HepG2 (cell line): ENCODE data around the gene SPATA33. TPM values are rescaled to one million over a fixed set of nuclear protein-coding genes. Genes with fewer than 3 reads are reported as not detected.

ENCODE experiments used
- ATAC-seq: fragments of 200-7000 bp; cut with Tn5 transposase; 3 replicates; pipeline ENCODE4 v1.9.1; 2020; ENCODE audit warnings: mild to moderate bottlenecking, moderate library complexity
- Bru-seq: library from RNA; stranded (reverse); fragments of 400-500 nt; gene quantifications from one replicate; lab custom pipeline; 2021; lab: Mats Ljungman, UMichigan
- BruChase-seq, 2 experiments: library from RNA; stranded (reverse); fragments of 400-500 nt; gene quantifications; one replicate each; lab custom pipeline; 2021; lab: Mats Ljungman, UMichigan
- BruUV-seq: library from RNA; stranded (reverse); fragments of 400-500 nt; replicated peaks from 2 replicates; lab custom pipeline; 2021; lab: Mats Ljungman, UMichigan
- CTCF ChIA-PET: fragments of 300-600 bp; formaldehyde crosslinking; extraction: SDS; loops from one replicate; lab custom pipeline; 2021; ENCODE audit warnings: low total read pairs, inconsistent platforms, low intra/inter-chr PET ratio; lab: Yijun Ruan, JAX
- POLR2A ChIA-PET: fragments of 350-600 bp; sonication (Branson Sonifier 250); formaldehyde crosslinking; loops from one replicate; lab custom pipeline; 2020; ENCODE audit warnings: antibody characterized with exemption, inconsistent platforms; lab: Yijun Ruan, JAX
- DNase-seq: peaks from one replicate; pipeline ENCODE4 v3.0.0-alpha.2; 2015; ENCODE audit warnings: low spot score
- FAIRE-seq: peaks from 3 replicates; lab custom pipeline; 2011; peaks lifted over from hg19 to GRCh38; lab: Jason Lieb, UNC
- H2AFZ ChIP-seq: one replicate; pipeline ENCODE4 v1.6.1; 2011; ENCODE audit warnings: low read length, inconsistent platforms
- H3K27ac ChIP-seq: fragments of 300-600 bp; 3 replicates; pipeline ENCODE4 v1.8.0; 2011; ENCODE audit warnings: mixed run types, mild to moderate bottlenecking, mixed read lengths, low read length, inconsistent platforms; ENCODE audit not compliant: insufficient read depth; ENCODE audit errors: extremely low read length
- H3K27me3 ChIP-seq, 2 experiments: fragments of 200-600 bp in 1 of 2; 2 replicates in 1 of 2; 3 replicates in 1 of 2; pipeline versions ENCODE4 v1.6.0 to v1.8.0; 2011; ENCODE audit warnings: low read length in 2 of 2, mild to moderate bottlenecking in 2 of 2, moderate library complexity in 2 of 2, inconsistent platforms in 1 of 2; ENCODE audit not compliant: insufficient read depth in 2 of 2, control insufficient read depth in 1 of 2
- H3K36me3 ChIP-seq, 2 experiments: fragments of 200-600 bp in 1 of 2; replicated peaks in 1 of 2; 2 replicates in 1 of 2; 3 replicates in 1 of 2; pipeline versions ENCODE4 v1.5.1 to v1.8.0; 2011; ENCODE audit warnings: low read length in 2 of 2, inconsistent platforms in 1 of 2; ENCODE audit not compliant: insufficient read depth in 2 of 2, control insufficient read depth in 1 of 2
- H3K4me1 ChIP-seq: 2 replicates; pipeline ENCODE4 v1.5.1; 2012; ENCODE audit warnings: low read length, inconsistent platforms; ENCODE audit not compliant: insufficient read depth
- H3K4me2 ChIP-seq: 2 replicates; pipeline ENCODE4 v1.6.0; 2011; ENCODE audit warnings: low read depth, low read length, inconsistent platforms
- H3K4me3 ChIP-seq, 3 experiments: fragments of 200-600 bp in 1 of 3; sonication (generic), shearing (Covaris generic) in 1 of 3; replicated peaks in 1 of 3; 2 replicates each; pipeline ENCODE4 v1.5.1; 2011 to 2016; ENCODE audit warnings: low read length in 3 of 3, inconsistent platforms in 2 of 3, low read depth in 2 of 3, mild to moderate bottlenecking in 2 of 3, control low read depth in 1 of 3, mixed read lengths in 1 of 3; ENCODE audit not compliant: insufficient read depth in 1 of 3
- H3K79me2 ChIP-seq: one replicate; pipeline ENCODE4 v1.6.1; 2011; ENCODE audit warnings: low read length, inconsistent platforms; ENCODE audit not compliant: insufficient read depth
- H3K9ac ChIP-seq: 2 replicates; pipeline ENCODE4 v1.6.0; 2011; ENCODE audit warnings: mild to moderate bottlenecking, low read depth, low read length, inconsistent platforms; ENCODE audit not compliant: insufficient read depth
- H3K9me3 ChIP-seq: 2 replicates; pipeline ENCODE4 v1.5.1; 2012; ENCODE audit warnings: mild to moderate bottlenecking, low read length
- H4K20me1 ChIP-seq: 2 replicates; pipeline ENCODE4 v1.6.0; 2011; ENCODE audit warnings: inconsistent platforms, mild to moderate bottlenecking, low read length, moderate library complexity; ENCODE audit not compliant: insufficient read depth
- CTCF ChIP-seq: sonication (generic); formaldehyde crosslinking; IDR thresholded peaks from 2 replicates; pipeline ENCODE4 v1.5.0; 2020; ENCODE audit warnings: mild to moderate bottlenecking, missing genetic modification reagents, moderate library complexity
- HMG20A ChIP-seq: IDR thresholded peaks from 2 replicates; pipeline ENCODE4 v1.6.1; 2016; ENCODE audit warnings: borderline replicate concordance
- IRX3 ChIP-seq: sonication (generic); formaldehyde crosslinking; IDR thresholded peaks from 2 replicates; pipeline ENCODE4 v1.8.1; 2023; ENCODE audit warnings: mild to moderate bottlenecking, low read depth, missing genetic modification reagents, borderline replicate concordance
- MIXL1 ChIP-seq: IDR thresholded peaks from 2 replicates; pipeline ENCODE4 v1.6.1; 2016
- NBN ChIP-seq: fragments of 450-650 bp; conservative IDR thresholded peaks from 2 replicates; pipeline ENCODE4 v1.6.1; 2017
- NKX3-1 ChIP-seq: sonication (generic); formaldehyde crosslinking; IDR thresholded peaks from 2 replicates; pipeline ENCODE4 v1.5.0; 2020; ENCODE audit warnings: missing genetic modification reagents
- NR2F2 ChIP-seq: IDR thresholded peaks from 2 replicates; pipeline ENCODE4 v1.6.1; 2012; ENCODE audit warnings: low read depth, inconsistent platforms, borderline replicate concordance
- SETDB1 ChIP-seq: sonication (generic); formaldehyde crosslinking; IDR thresholded peaks from 2 replicates; pipeline ENCODE4 v1.5.1; 2020; ENCODE audit warnings: missing genetic modification reagents, mild to moderate bottlenecking, borderline replicate concordance
- THYN1 ChIP-seq: sonication (generic); formaldehyde crosslinking; IDR thresholded peaks from 2 replicates; pipeline ENCODE4 v1.8.1; 2023; ENCODE audit warnings: low read depth, mild to moderate bottlenecking, moderate library complexity, missing genetic modification reagents, borderline replicate concordance
- ZBTB25 ChIP-seq: IDR thresholded peaks from 2 replicates; pipeline ENCODE4 v1.6.1; 2018; ENCODE audit warnings: missing genetic modification reagents
- ZNF446 ChIP-seq: sonication (generic); formaldehyde crosslinking; IDR thresholded peaks from 2 replicates; pipeline ENCODE4 v1.5.0; 2020; ENCODE audit warnings: mild to moderate bottlenecking, missing genetic modification reagents
- ZNF703 ChIP-seq: sonication (generic); formaldehyde crosslinking; IDR thresholded peaks from 2 replicates; pipeline ENCODE4 v1.5.1; 2020; ENCODE audit warnings: missing genetic modification reagents, mild to moderate bottlenecking, moderate library complexity, borderline replicate concordance
- ZNF839 ChIP-seq: sonication (generic); formaldehyde crosslinking; IDR thresholded peaks from 2 replicates; pipeline ENCODE4 v1.4.0; 2020; ENCODE audit warnings: missing genetic modification reagents, mild to moderate bottlenecking, borderline replicate concordance
- ZSCAN21 ChIP-seq: sonication (generic); formaldehyde crosslinking; IDR thresholded peaks from 2 replicates; pipeline ENCODE4 v1.8.0; 2022; ENCODE audit warnings: mild to moderate bottlenecking, missing genetic modification reagents, moderate library complexity, borderline replicate concordance
- WGBS: methylation state at CpG from one replicate; pipeline ENCODE4 v1.1.6; 2017; ENCODE audit warnings: low lambda C conversion rate; 5-methylcytosine and 5-hydroxymethylcytosine counted together
- in situ Hi-C: cut with HindIII; loops from 2 replicates; pipeline ENCODE4 v1.10.0; 2017; ENCODE audit warnings: low pct_unique_long_range_greater_than_20kb; ENCODE audit not compliant: extremely low pct_ligation_motif_present
- intact Hi-C: fragments of 100-400 bp; cut with micrococcal nuclease; formaldehyde crosslinking; loops from one replicate; pipeline ENCODE4 v1.10.0; 2022; ENCODE audit not compliant: unreplicated experiment
- long read RNA-seq, 2 experiments: library from RNA in 1 of 2; library from polyadenylated mRNA in 1 of 2; stranded (forward) in 1 of 2; unstranded in 1 of 2; transcript quantifications; one replicate each; pipeline ENCODE4 v2.0.0, GENCODE V29; 2019 to 2022
- polyA minus RNA-seq, 3 experiments: library from RNA; depleted of rRNA, polyadenylated mRNA; stranded (reverse); fragments of >200 nt; gene quantifications; 2 replicates each; pipeline ENCODE4 v1.2.3, GENCODE V29; 2011; ENCODE audit warnings: low replicate concordance in 1 of 3
- polyA plus RNA-seq, 8 experiments: library from polyadenylated mRNA; depleted of rRNA in 3 of 8; stranded (reverse) in 7 of 8; unstranded in 1 of 8; fragments of >200 nt; fragmentation: Illumina TruSeq in 4 of 8; extraction: Trizol in 4 of 8; gene quantifications; 2 replicates each; pipeline versions ENCODE4 v1.2.1 to v1.2.3, GENCODE V29; 2011 to 2016; ENCODE audit warnings: low read depth in 4 of 8, missing spikeins in 1 of 8, mixed read lengths in 1 of 8; ENCODE audit not compliant: insufficient read depth in 1 of 8
- total RNA-seq, 5 experiments: library from RNA; depleted of rRNA; stranded (reverse); fragments of >200 nt; fragmentation: Illumina TruSeq; extraction: Trizol; gene quantifications; 2 replicates each; pipeline ENCODE4 v1.2.3, GENCODE V29; 2016; ENCODE audit warnings: low read depth in 1 of 5

SPATA33 gene
- total RNA-seq (2016; rRNA removed; fragmentation: Illumina TruSeq; extraction: Trizol) (11.0 and 11.2 TPM in 2 replicates), polyA plus RNA-seq (2011; rRNA removed) (5.7 and 6.3 TPM in 2 replicates), polyA minus RNA-seq (2011; rRNA and poly(A)+ RNA removed; ENCODE audit: low replicate concordance) (6.0 and 18.6 TPM in 2 replicates), Bru-seq, nascent RNA (percentile 53 among the genes with signal in this experiment), BruChase-seq, experiment 1, labeled RNA remaining after a 6-hour chase (percentile 59 among the genes with signal in this experiment), BruChase-seq, experiment 2, labeled RNA remaining after a 2-hour chase (percentile 57 among the genes with signal in this experiment)
- total RNA-seq (2016; cell fraction: cytosol; rRNA removed; fragmentation: Illumina TruSeq; extraction: Trizol; ENCODE audit: low read depth), result 9.1 and 14.3 TPM in 2 replicates
- 11.7 and 12.8 TPM in 2 replicates for total RNA-seq (2016; cell fraction: insoluble cytoplasmic fraction; rRNA removed; fragmentation: Illumina TruSeq; extraction: Trizol)
- 14.6 and 17.6 TPM in 2 replicates for total RNA-seq (2016; cell fraction: membrane; rRNA removed; fragmentation: Illumina TruSeq; extraction: Trizol)
- 9.0 and 10.4 TPM in 2 replicates for total RNA-seq (2016; cell fraction: nucleus; rRNA removed; fragmentation: Illumina TruSeq; extraction: Trizol)
- 3.3 and 3.5 TPM in 2 replicates for polyA plus RNA-seq (2011; cell fraction: cytosol; rRNA removed)
- polyA plus RNA-seq (2011; cell fraction: nucleus; rRNA removed), result 14.9 and 16.4 TPM in 2 replicates
- 8.1 and 9.7 TPM in 2 replicates for polyA plus RNA-seq (2012)
- 17.1 and 17.6 TPM in 2 replicates for polyA plus RNA-seq (2016; cell fraction: cytosol; fragmentation: Illumina TruSeq; extraction: Trizol; ENCODE audit: low read depth)
- polyA plus RNA-seq (2016; cell fraction: insoluble cytoplasmic fraction; fragmentation: Illumina TruSeq; extraction: Trizol; ENCODE audit: low read depth), result 12.9 and 16.7 TPM in 2 replicates
- polyA plus RNA-seq (2016; cell fraction: membrane; fragmentation: Illumina TruSeq; extraction: Trizol; ENCODE audit: low read depth), result 20.1 and 25.8 TPM in 2 replicates
- 25.8 and 32.4 TPM in 2 replicates for polyA plus RNA-seq (2016; cell fraction: nucleus; fragmentation: Illumina TruSeq; extraction: Trizol; ENCODE audit: insufficient read depth, low read depth)
- 1.4 and 1.8 TPM in 2 replicates for polyA minus RNA-seq (2011; cell fraction: cytosol; rRNA and poly(A)+ RNA removed)
- polyA minus RNA-seq (2011; cell fraction: nucleus; rRNA and poly(A)+ RNA removed), result 7.2 and 7.7 TPM in 2 replicates
- long read RNA-seq, experiment 1, transcript SPATA33-204 (2 exons, 2,368 nt), result major isoform, 5 of 17 reads
- long read RNA-seq, experiment 1, partial matches to known transcripts, result 0 of 17 reads
- long read RNA-seq, experiment 1, other reads (novel, unspliced or antisense), result 8 of 17 reads
- long read RNA-seq, experiment 2, transcript SPATA33-204 (2 exons, 2,368 nt), result major isoform, 10 of 18 reads
- long read RNA-seq, experiment 2, partial matches to known transcripts, result 0 of 18 reads
- long read RNA-seq, experiment 2, other reads (novel, unspliced or antisense), result 4 of 18 reads

- Histone ChIP-seq H3K27ac (peak within 1 kb of the TSS; percentile 64), H3K4me2 (peak within 1 kb of the TSS; percentile 97), H3K9me3 (no peaks in the 10 kb centered on the region), H3K36me3 (peaks cover 13 to 37% of the 10 kb centered on the region in 2 experiments), H2AFZ (peak within 1 kb of the TSS; percentile 81), H3K27me3 (no peaks in the 10 kb centered on the region; a peak in 1 of 5 replicates), H4K20me1 (no peaks in the 10 kb centered on the region), H3K4me1 (peaks cover 38% of the 10 kb centered on the region), H3K4me3 (peak within 1 kb of the TSS; percentile 91 to 100 (median 99)), H3K79me2 (peaks cover 49% of the 10 kb centered on the region), H3K9ac (peak within 1 kb of the TSS; percentile 96)
- ChIA-PET POLR2A (interaction anchor here (0.5 to 2.8 kb wide), 5 partner anchors 30 to 335 kb away, joined by 3 to 21 read pairs (median 5); partner anchors contain the start of genes CDK10 and SPATA2L), CTCF (interaction anchor here (1.1 kb wide), 1 partner anchor 16 kb away, joined by 3 read pairs; no protein-coding TSS in a partner anchor)
- FAIRE-seq (peak; percentile 94), DNase-seq (peak; percentile 78), ATAC-seq (peak; percentile 93)
- intact Hi-C loops (loop anchor here (2.0 kb wide), 1 partner anchor 43 kb away; the partner anchor contains the start of gene SPATA2L), in situ Hi-C loops (loop anchor here (5.0 kb wide), 1 partner anchor 45 kb away; the partner anchor contains the start of gene SPATA2L)
- WGBS, result under 1% methylated on average over 37 of the region's 99 CpGs
- no TSS peak for BruUV-seq
- TF ChIP-seq ZNF839 (CRISPR knock-in tag), result peak; percentile 95; the same call in 1 of the 2 replicates
- TF ChIP-seq ZSCAN21 (CRISPR knock-in tag), result peak; percentile 73; the same call in 1 of the 2 replicates
- no peak for TF ChIP-seq HMG20A (CRISPR knock-in tag)
- TF ChIP-seq ZNF446 (CRISPR knock-in tag), result 0 out of 2 replicates have a peak, but pooled peaks have one; percentile 32
- peak; percentile 43; the same call in 1 of the 2 replicates for TF ChIP-seq MIXL1
- TF ChIP-seq NBN, result no peak
- no peak for TF ChIP-seq SETDB1
- no peak for TF ChIP-seq IRX3 (CRISPR knock-in tag)
- TF ChIP-seq NR2F2, result no peak
- TF ChIP-seq NKX3-1 (CRISPR knock-in tag), result 0 out of 2 replicates have a peak, but pooled peaks have one; percentile 49
- 0 out of 2 replicates have a peak, but pooled peaks have one; percentile 37 for TF ChIP-seq ZNF703 (CRISPR knock-in tag)
- TF ChIP-seq CTCF (CRISPR knock-in tag), result no peak; the same call in 1 of the 2 replicates
- TF ChIP-seq THYN1 (CRISPR knock-in tag), result no peak
- TF ChIP-seq ZBTB25, result peak; percentile 69; the same call in 1 of the 2 replicates
Measured at GRCh38 chr16:89657442-89658220, at the start of gene SPATA33, which contains the start of gene CHMP1A. Gene SPATA33 (plus strand): TSS chr16:89657836. CDS start chr16:89657912, 76 bp downstream. Gene CHMP1A (minus strand): TSS chr16:89657708. CDS start chr16:89657588, 120 bp downstream.
